ENCODE data around the gene GALNT14. TPM values are rescaled to one million over a fixed set of nuclear protein-coding genes. Genes with fewer than 3 reads are reported as not detected.

The GALNT14 gene
- total RNA-seq, 1 donor from 2014 or later, result 7.4 TPM

DNA sequence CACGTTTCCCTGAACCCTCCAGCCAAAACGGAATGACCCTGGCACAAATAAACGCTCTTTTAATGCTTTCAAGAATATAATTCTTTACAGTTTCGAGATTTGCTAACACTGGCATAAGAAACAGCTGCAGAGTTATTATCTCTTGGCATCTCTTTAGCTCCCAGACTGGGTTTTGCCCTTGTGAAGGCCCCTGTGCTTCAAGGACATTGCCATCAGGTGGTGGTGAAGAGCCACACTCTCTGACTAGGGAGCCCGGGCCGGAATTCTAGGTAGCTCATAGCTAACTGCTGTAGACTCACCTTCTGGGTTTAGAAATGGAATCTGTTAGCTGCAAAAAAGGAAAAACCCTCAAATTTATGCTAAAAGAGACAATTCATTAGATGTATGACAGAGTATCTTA is 13.3 kb upstream of the GALNT14 start:
- no peak for DNase-seq (ENCODE audit: extremely low spot score, unreplicated experiment)
- Mint-ChIP-seq H3K36me3 (no peaks in the 10 kb centered on the region), H3K27me3 (peaks cover 46% of the 10 kb centered on the region), H3K27ac (no peak overlapping the region), H3K4me1 (ENCODE audit: unreplicated experiment) (no peaks in the 10 kb centered on the region), H3K4me3 (no peak overlapping the region), H3K9me3 (peaks cover 3% of the 10 kb centered on the region)
- TF ChIP-seq CTCF (conservative IDR thresholded peaks at IDR 0.05), result no peak

DNA sequence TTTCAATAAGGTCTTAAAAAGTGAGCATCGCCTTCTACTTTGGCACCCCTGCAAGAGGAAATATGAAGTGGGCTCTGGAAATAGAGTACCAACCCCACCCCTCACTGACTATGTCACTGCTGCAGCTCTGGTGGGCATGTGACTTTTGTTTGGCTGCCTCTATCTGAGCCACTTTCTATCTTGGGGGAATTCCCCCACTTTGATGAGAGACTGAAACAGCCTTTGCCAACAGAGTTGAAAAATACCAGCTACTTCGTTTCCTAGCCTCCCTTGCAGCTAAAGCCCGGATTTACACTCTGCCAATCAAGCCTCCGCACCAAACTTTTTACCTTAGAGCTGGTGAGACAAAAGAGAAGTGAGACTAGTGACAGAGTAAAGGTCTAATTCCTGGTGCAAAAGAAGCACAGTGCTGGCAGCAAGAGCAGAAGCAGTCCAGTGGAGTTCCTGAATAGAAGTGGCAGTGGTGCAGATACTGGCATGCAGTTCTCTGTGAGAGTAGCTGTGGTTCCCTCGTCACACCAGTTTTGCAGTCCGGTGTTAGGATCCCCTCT is 12.0 kb upstream of the GALNT14 start:
- Mint-ChIP-seq H3K27ac (no peak overlapping the region), H3K4me1 (ENCODE audit: unreplicated experiment) (no peaks in the 10 kb centered on the region), H3K36me3 (no peaks in the 10 kb centered on the region), H3K4me3 (no peak overlapping the region), H3K27me3 (peaks cover 54% of the 10 kb centered on the region), H3K9me3 (peaks cover 3% of the 10 kb centered on the region)
- DNase-seq (ENCODE audit: extremely low spot score, unreplicated experiment), result no peak
- TF ChIP-seq CTCF (conservative IDR thresholded peaks at IDR 0.05), result no peak

- Mint-ChIP-seq H3K4me3 (no peak overlapping the region), H3K36me3 (no peaks in the 10 kb centered on the region), H3K4me1 (ENCODE audit: unreplicated experiment) (no peaks in the 10 kb centered on the region), H3K27ac (no peak overlapping the region), H3K27me3 (peaks cover 63% of the 10 kb centered on the region), H3K9me3 (no peaks in the 10 kb centered on the region)
- TF ChIP-seq CTCF (conservative IDR thresholded peaks at IDR 0.05), result no peak
- DNase-seq (ENCODE audit: extremely low spot score, unreplicated experiment), result no peak
These were observed 10.3 kb upstream of the GALNT14 start for GRCh38 chr2:31148514-31148913.

DNA sequence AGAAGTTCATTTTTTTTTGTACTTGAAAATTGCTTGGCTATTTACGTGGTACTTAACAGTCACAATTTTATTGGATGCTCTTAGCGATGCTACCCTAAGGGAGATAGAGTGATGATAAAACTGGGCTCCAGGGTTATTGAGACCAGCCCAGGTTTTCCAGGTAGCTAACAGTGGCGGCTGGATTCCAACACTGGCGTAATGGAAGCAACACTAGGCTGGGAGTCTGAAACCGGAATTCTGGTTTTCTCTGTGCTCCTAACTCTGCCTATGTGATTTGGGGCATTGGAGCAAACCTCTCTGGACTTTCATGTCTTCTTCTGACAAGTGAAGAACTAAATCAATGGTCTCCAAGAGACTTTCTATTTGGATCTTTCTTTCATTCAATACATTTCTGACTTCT is 9.4 kb upstream of the GALNT14 start:
- no peak for TF ChIP-seq CTCF (conservative IDR thresholded peaks at IDR 0.05)
- no peak overlapping the region for H3K27ac Mint-ChIP-seq
- no peaks in the 10 kb centered on the region for H3K4me1 Mint-ChIP-seq (ENCODE audit: unreplicated experiment)
- H3K27me3 Mint-ChIP-seq, result peaks cover 66% of the 10 kb centered on the region
- no peak overlapping the region for H3K4me3 Mint-ChIP-seq
- no peaks in the 10 kb centered on the region for H3K36me3 Mint-ChIP-seq
- DNase-seq (ENCODE audit: extremely low spot score, unreplicated experiment), result no peak
- no peaks in the 10 kb centered on the region for H3K9me3 Mint-ChIP-seq

DNA sequence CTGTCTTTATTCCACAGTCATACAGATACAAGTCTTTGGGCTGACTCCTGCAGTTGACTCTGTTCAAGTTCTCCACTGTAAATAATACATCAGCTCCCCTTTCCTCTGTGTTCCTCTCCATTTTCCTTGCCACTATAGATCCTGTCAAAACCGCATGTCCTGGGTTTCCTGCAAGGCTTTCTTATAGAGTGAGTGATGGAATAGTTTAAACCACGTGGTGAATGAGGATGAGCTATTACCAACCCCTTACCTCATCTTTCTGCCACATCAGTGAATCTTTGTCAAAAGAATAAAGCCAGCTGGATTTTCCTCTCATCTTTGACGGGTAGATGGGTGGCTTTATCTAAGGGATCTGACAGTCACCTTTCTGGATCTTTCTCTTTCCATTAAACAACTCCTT is 3.9 kb upstream of the GALNT14 start:
- Mint-ChIP-seq H3K27me3 (peaks cover 76% of the 10 kb centered on the region), H3K4me1 (ENCODE audit: unreplicated experiment) (peaks cover 1% of the 10 kb centered on the region), H3K27ac (no peak overlapping the region), H3K9me3 (no peaks in the 10 kb centered on the region), H3K4me3 (no peak overlapping the region), H3K36me3 (no peaks in the 10 kb centered on the region)
- DNase-seq (ENCODE audit: extremely low spot score, unreplicated experiment), result no peak
- TF ChIP-seq CTCF (conservative IDR thresholded peaks at IDR 0.05), result no peak

Data from type B pancreatic cell (in vitro differentiated cells).